CD4-positive, alpha-beta memory T cell (primary cell): ENCODE data around the gene MRPS16. TPM values are rescaled to one million over a fixed set of nuclear protein-coding genes. Genes with fewer than 3 reads are reported as not detected.

ENCODE experiments used
- CTCF ChIA-PET: fragments of 350-600 bp; sonication (Branson Sonifier 250); formaldehyde crosslinking; loops from one replicate; lab custom pipeline; 2021; ENCODE audit warnings: inconsistent platforms; ENCODE audit not compliant: partially characterized antibody; lab: Charles Lee
- POLR2A ChIA-PET: fragments of 350-600 bp; sonication (Branson Sonifier 250); formaldehyde crosslinking; loops from one replicate; lab custom pipeline; 2021; ENCODE audit not compliant: partially characterized antibody; lab: Charles Lee
- DNase-seq, 5 donors: peaks; one replicate each; pipeline versions ENCODE4 v3.0.0 to v3.0.0-alpha.2; 2020 to 2022; ENCODE audit warnings: mixed read lengths in 1 of 5
- H3K27ac ChIP-seq: one replicate; pipeline ENCODE4 v1.7.0; 2013; ENCODE audit warnings: low read depth, low read length
- H3K27me3 ChIP-seq: 2 replicates; pipeline ENCODE4 v1.7.0; 2013; ENCODE audit warnings: mild to moderate bottlenecking, low read length, moderate library complexity; ENCODE audit not compliant: insufficient read depth
- H3K36me3 ChIP-seq: 2 replicates; pipeline ENCODE4 v1.7.0; 2013; ENCODE audit warnings: mild to moderate bottlenecking, low read length, moderate library complexity; ENCODE audit not compliant: insufficient read depth
- H3K4me1 ChIP-seq: 2 replicates; pipeline ENCODE4 v1.7.0; 2013; ENCODE audit warnings: mild to moderate bottlenecking, low read length, moderate library complexity; ENCODE audit not compliant: insufficient read depth
- H3K4me3 ChIP-seq, 2 donors: one replicate each; pipeline ENCODE4 v1.7.0; 2013; ENCODE audit warnings: low read length in 2 of 2, mild to moderate bottlenecking in 1 of 2
- H3K9me3 ChIP-seq, 2 donors: one replicate each; pipeline ENCODE4 v1.7.0; 2013; ENCODE audit warnings: low read length in 2 of 2, control low read depth in 1 of 2; ENCODE audit not compliant: control insufficient read depth in 1 of 2
- H3K27ac Mint-ChIP-seq, 7 donors: one replicate each; pipeline ENCODE4 v1.8.0; 2020 to 2021; ENCODE audit warnings: mixed read lengths in 7 of 7, mild to moderate bottlenecking in 6 of 7, inconsistent platforms in 3 of 7, moderate library complexity in 3 of 7
- H3K27me3 Mint-ChIP-seq, 2 donors: one replicate each; pipeline ENCODE4 v1.8.0; 2020 to 2021; ENCODE audit warnings: mixed read lengths in 2 of 2
- H3K36me3 Mint-ChIP-seq, 2 donors: one replicate each; pipeline ENCODE4 v1.8.0; 2020 to 2021; ENCODE audit warnings: mixed read lengths in 2 of 2, inconsistent platforms in 1 of 2, mild to moderate bottlenecking in 1 of 2
- H3K4me1 Mint-ChIP-seq, 4 donors: one replicate each; pipeline ENCODE4 v1.8.0; 2020 to 2021; ENCODE audit warnings: mixed read lengths in 4 of 4, mild to moderate bottlenecking in 1 of 4
- H3K4me3 Mint-ChIP-seq, 8 donors: one replicate each; pipeline ENCODE4 v1.8.0; 2020 to 2021; ENCODE audit warnings: mixed read lengths in 8 of 8, mild to moderate bottlenecking in 7 of 8, moderate library complexity in 6 of 8, inconsistent platforms in 3 of 8
- H3K9me3 Mint-ChIP-seq, 8 donors: one replicate each; pipeline ENCODE4 v1.8.0; 2020 to 2021; ENCODE audit warnings: mixed read lengths in 8 of 8, mild to moderate bottlenecking in 5 of 8, inconsistent platforms in 3 of 8, moderate library complexity in 1 of 8
- intact Hi-C: fragments of 100-400 bp; cut with micrococcal nuclease; formaldehyde crosslinking; loops from one replicate; pipeline ENCODE4 v1.15.1; 2023
- polyA plus RNA-seq, 2 donors: library from polyadenylated mRNA; unstranded; fragments of 300-500 nt; fragmentation: Illumina TruSeq; gene quantifications; one replicate each; pipeline ENCODE4 v1.2.3, GENCODE V29; 2021
- total RNA-seq, 2 experiments: library from RNA; stranded (reverse); gene quantifications; one replicate each; pipeline ENCODE4 v1.2.3, GENCODE V29; 2021

Gene MRPS16
- total RNA-seq (10 to 100 TPM; 44.9 to 47.1 TPM), polyA plus RNA-seq (100 to 1,000 TPM in 1 of 2 donors, 10 to 100 TPM in 1; 96.4 to 104 TPM)

GRCh38 chr10:73252445-73253224 is at the start of gene MRPS16:
Gene MRPS16, minus strand, starts transcription at chr10:73252644. Its CDS starts 162 bp downstream, at chr10:73252482.
- CTCF ChIA-PET = interaction anchor here (1.0 to 1.5 kb wide), 3 partner anchors 11 to 157 kb away, joined by 3 to 4 read pairs (median 4); no protein-coding TSS in a partner anchor
- H3K27me3 Mint-ChIP-seq = no peaks in the 10 kb centered on the region
- peak within 1 kb of the TSS; percentile 95 to 100 (median 98) for H3K4me3 Mint-ChIP-seq
- H3K9me3 Mint-ChIP-seq = no peaks in the 10 kb centered on the region
- Histone ChIP-seq H3K4me3 (peak within 1 kb of the TSS; percentile 49 to 99), H3K27me3 (no peaks in the 10 kb centered on the region), H3K4me1 (peaks cover 33% of the 10 kb centered on the region), H3K27ac (peak within 1 kb of the TSS; percentile 82), H3K36me3 (no peaks in the 10 kb centered on the region), H3K9me3 (no peaks in the 10 kb centered on the region)
- POLR2A ChIA-PET = interaction anchor here (0.7 to 2.6 kb wide), 10 partner anchors 11 to 898 kb away, joined by 3 to 12 read pairs (median 4); partner anchors contain the start of genes AP3M1, CFAP70, P4HA1 and PPP3CB
- peaks cover 9 to 33% of the 10 kb centered on the region in 2 donors for H3K36me3 Mint-ChIP-seq
- intact Hi-C loops = loop anchor here (2.0 to 10.0 kb wide), 5 partner anchors 106 to 898 kb away; partner anchors contain the start of genes CFAP70, DNAJB12, MCU and P4HA1
- peak within 1 kb of the TSS; percentile 94 to 99 (median 97) for H3K27ac Mint-ChIP-seq
- H3K4me1 Mint-ChIP-seq = peaks cover 22 to 46% (median 34%) of the 10 kb centered on the region in 4 donors
- peak; percentile 92 to 97 (median 94) for DNase-seq

- Histone ChIP-seq H3K27me3 (no peaks in the 10 kb centered on the region), H3K27ac (no peak overlapping the region), H3K4me3 (no peak overlapping the region), H3K4me1 (peaks cover 6% of the 10 kb centered on the region), H3K36me3 (no peaks in the 10 kb centered on the region), H3K9me3 (no peaks in the 10 kb centered on the region)
- H3K9me3 Mint-ChIP-seq = no peaks in the 10 kb centered on the region
- ChIA-PET CTCF (interaction anchor here (0.5 kb wide), 1 partner anchor 1937 kb away, joined by 3 read pairs; no protein-coding TSS in a partner anchor), POLR2A (no interaction called here)
- peak overlapping the region in 3 of 7 donors; percentile 25 to 65 (median 60) for H3K27ac Mint-ChIP-seq
- DNase-seq = peak in 3 of 5 donors; percentile 1 to 2 (median 1)
- H3K36me3 Mint-ChIP-seq = peaks cover 0 to 13% of the 10 kb centered on the region in 2 donors
- H3K27me3 Mint-ChIP-seq = peaks cover 0 to 4% of the 10 kb centered on the region in 2 donors
- intact Hi-C loops = no loop called here
- H3K4me3 Mint-ChIP-seq = no peak overlapping the region
- peaks cover 5 to 12% (median 7%) of the 10 kb centered on the region in 4 donors for H3K4me1 Mint-ChIP-seq
These were observed 44.5 kb upstream of the MRPS16 start for GRCh38 chr10:73296946-73297345.

- intact Hi-C loops = no loop called here
- Histone ChIP-seq H3K27ac (no peak overlapping the region), H3K36me3 (no peaks in the 10 kb centered on the region), H3K4me1 (peaks cover 6% of the 10 kb centered on the region), H3K27me3 (no peaks in the 10 kb centered on the region), H3K4me3 (no peak overlapping the region), H3K9me3 (no peaks in the 10 kb centered on the region)
- CTCF ChIA-PET = no interaction called here
- H3K27ac Mint-ChIP-seq = no peak overlapping the region
- POLR2A ChIA-PET = no interaction called here
- H3K36me3 Mint-ChIP-seq = peaks cover 6 to 31% of the 10 kb centered on the region in 2 donors
- H3K4me3 Mint-ChIP-seq = no peak overlapping the region
- peaks cover 0 to 4% of the 10 kb centered on the region in 2 donors for H3K27me3 Mint-ChIP-seq
- DNase-seq = no peak
- peaks cover 0 to 14% (median 5%) of the 10 kb centered on the region in 8 donors for H3K9me3 Mint-ChIP-seq
- H3K4me1 Mint-ChIP-seq = peaks cover 5 to 12% (median 7%) of the 10 kb centered on the region in 4 donors
These were observed 41.0 kb upstream of the MRPS16 start for GRCh38 chr10:73293461-73293860.

- peaks cover 0 to 2% of the 10 kb centered on the region in 2 donors for H3K27me3 Mint-ChIP-seq
- POLR2A ChIA-PET = no interaction called here
These were observed 37.5 kb upstream of the MRPS16 start for GRCh38 chr10:73289958-73290357.

GRCh38 chr10:73287441-73287840 is 35.0 kb upstream of the MRPS16 start:
- Histone ChIP-seq H3K27me3 (no peaks in the 10 kb centered on the region), H3K4me3 (no peak overlapping the region), H3K27ac (no peak overlapping the region), H3K36me3 (no peaks in the 10 kb centered on the region), H3K4me1 (no peaks in the 10 kb centered on the region), H3K9me3 (no peaks in the 10 kb centered on the region)
- Mint-ChIP-seq H3K27me3 (no peaks in the 10 kb centered on the region), H3K27ac (no peak overlapping the region), H3K4me3 (no peak overlapping the region), H3K4me1 (no peaks in the 10 kb centered on the region), H3K9me3 (peaks cover 0 to 14% (median 5%) of the 10 kb centered on the region in 8 donors), H3K36me3 (peaks cover 6 to 18% of the 10 kb centered on the region in 2 donors)
- intact Hi-C loops = no loop called here
- DNase-seq = no peak
- ChIA-PET CTCF (no interaction called here), POLR2A (no interaction called here)

More at GRCh38 chr10:73289958-73290357, 37.5 kb upstream of the MRPS16 start:
- no peaks in the 10 kb centered on the region for H3K9me3 ChIP-seq
- Mint-ChIP-seq H3K4me3 (no peak overlapping the region), H3K27ac (no peak overlapping the region), H3K4me1 (no peaks in the 10 kb centered on the region), H3K36me3 (peaks cover 6 to 31% of the 10 kb centered on the region in 2 donors), H3K9me3 (peaks cover 0 to 14% (median 5%) of the 10 kb centered on the region in 8 donors)
- CTCF ChIA-PET = no interaction called here
- no peak overlapping the region for H3K4me3 ChIP-seq
- H3K27me3 ChIP-seq = no peaks in the 10 kb centered on the region
- H3K4me1 ChIP-seq = no peaks in the 10 kb centered on the region
- H3K36me3 ChIP-seq = no peaks in the 10 kb centered on the region
- intact Hi-C loops = no loop called here
- no peak for DNase-seq
- no peak overlapping the region for H3K27ac ChIP-seq

- no peaks in the 10 kb centered on the region for H3K9me3 ChIP-seq
- no peaks in the 10 kb centered on the region for H3K4me1 ChIP-seq
- H3K27me3 ChIP-seq = no peaks in the 10 kb centered on the region
- no peaks in the 10 kb centered on the region for H3K36me3 ChIP-seq
- Mint-ChIP-seq H3K27me3 (peaks cover 0 to 5% of the 10 kb centered on the region in 2 donors), H3K4me1 (no peaks in the 10 kb centered on the region), H3K27ac (peak overlapping the region in 1 of 7 donors; percentile 70), H3K9me3 (no peaks in the 10 kb centered on the region), H3K36me3 (peaks cover 0 to 4% of the 10 kb centered on the region in 2 donors), H3K4me3 (no peak overlapping the region)
- intact Hi-C loops = no loop called here
- POLR2A ChIA-PET = no interaction called here
- no peak overlapping the region for H3K4me3 ChIP-seq
- CTCF ChIA-PET = interaction anchor here (1.6 kb wide), 1 partner anchor 9 kb away, joined by 3 read pairs; no protein-coding TSS in a partner anchor
- no peak for DNase-seq
- no peak overlapping the region for H3K27ac ChIP-seq
These were observed 28.7 kb upstream of the MRPS16 start for GRCh38 chr10:73281097-73281496.

- ChIA-PET POLR2A (no interaction called here), CTCF (interaction anchor here (0.6 to 1.5 kb wide), 7 partner anchors 11 to 380 kb away, joined by 3 to 5 read pairs (median 3); partner anchors contain the start of gene MYOZ1)
- Mint-ChIP-seq H3K27me3 (no peaks in the 10 kb centered on the region), H3K9me3 (peaks cover 0 to 2% (median 0%) of the 10 kb centered on the region in 8 donors), H3K36me3 (no peaks in the 10 kb centered on the region), H3K4me3 (no peak overlapping the region), H3K4me1 (peaks cover 0 to 3% (median 0%) of the 10 kb centered on the region in 4 donors), H3K27ac (no peak overlapping the region)
- Histone ChIP-seq H3K4me1 (no peaks in the 10 kb centered on the region), H3K27me3 (no peaks in the 10 kb centered on the region), H3K36me3 (no peaks in the 10 kb centered on the region), H3K9me3 (no peaks in the 10 kb centered on the region), H3K27ac (no peak overlapping the region), H3K4me3 (no peak overlapping the region)
- intact Hi-C loops = loop anchor here (1.0 kb wide), 1 partner anchor 380 kb away; no protein-coding TSS in a partner anchor
- DNase-seq = no peak
These were observed 12.0 kb upstream of the MRPS16 start for GRCh38 chr10:73264423-73264822.
